Body of pancreas (tissue), 4 donors: Measurements from ENCODE around the gene PHLDB1. TPM values are rescaled to one million over a fixed set of nuclear protein-coding genes. Genes with fewer than 3 reads are reported as not detected.

Experiments
- ATAC-seq: fragments of 150-250 bp; one replicate; pipeline ENCODE4 v1.9.1; 2016
- DNase-seq, 4 donors: peaks; one replicate each; pipeline ENCODE4 v3.0.0-alpha.2; 2019
- H3K27ac ChIP-seq, 4 donors: fragments of 200-600 bp; sonication (generic); 1 replicate in 3 of 4; 2 replicates in 1 of 4; pipeline versions ENCODE4 v1.5.1 to v1.6.1; 2016 to 2019; ENCODE audit warnings: mild to moderate bottlenecking in 1 of 4, mixed read lengths in 1 of 4, moderate library complexity in 1 of 4
- H3K27me3 ChIP-seq, 2 donors: fragments of 200-600 bp; sonication (generic); one replicate each; pipeline ENCODE4 v1.6.0; 2016; ENCODE audit warnings: mild to moderate bottlenecking in 1 of 2
- H3K36me3 ChIP-seq, 2 donors: fragments of 200-600 bp; sonication (generic); replicated peaks in 1 of 2; 2 replicates each; pipeline ENCODE4 v1.5.1; 2016; ENCODE audit warnings: low read depth in 2 of 2; ENCODE audit not compliant: insufficient read depth in 1 of 2
- H3K4me1 ChIP-seq: fragments of 200-600 bp; sonication (generic); one replicate; pipeline ENCODE4 v1.6.0; 2016
- H3K4me3 ChIP-seq, 2 donors: fragments of 200-600 bp; sonication (generic); 1 replicate in 1 of 2; 2 replicates in 1 of 2; pipeline ENCODE4 v1.5.1; 2016 to 2019
- H3K9me3 ChIP-seq, 3 donors: fragments of 200-600 bp; sonication (generic); 1 replicate in 2 of 3; 2 replicates in 1 of 3; pipeline ENCODE4 v1.5.1; 2016
- POLR2A ChIP-seq, 3 donors: fragments of 450-650 bp; IDR thresholded peaks; one replicate each; pipeline ENCODE4 v1.6.1; 2016; ENCODE audit warnings: antibody characterized with exemption in 3 of 3, mild to moderate bottlenecking in 2 of 3
- WGBS, 2 donors: methylation state at CpG; one replicate each; pipeline ENCODE4 v1.1.5; 2017; 5-methylcytosine and 5-hydroxymethylcytosine counted together
- intact Hi-C: fragments of 100-400 bp; cut with DNase I; formaldehyde crosslinking; loops from one replicate; pipeline ENCODE4 v1.15.1; 2023
- total RNA-seq, 2 donors: library from RNA; depleted of rRNA; stranded (reverse); fragments of >200 nt; gene quantifications; one replicate each; pipeline ENCODE4 v1.1.0, GENCODE V29; 2016
- TF ChIP-seq, protein P1 (sequence below), 7 experiments: fragments of 450-650 bp in 4 of 7; fragments of 200-600 bp in 3 of 7; sonication (generic) in 3 of 7; IDR thresholded peaks; one replicate each; pipeline ENCODE4 v1.5.1; 2016 to 2019; ENCODE audit warnings: antibody characterized with exemption in 7 of 7

The PHLDB1 gene
- total RNA-seq, 2 donors from 2014 or later = 71.9 to 166 TPM

DNA sequence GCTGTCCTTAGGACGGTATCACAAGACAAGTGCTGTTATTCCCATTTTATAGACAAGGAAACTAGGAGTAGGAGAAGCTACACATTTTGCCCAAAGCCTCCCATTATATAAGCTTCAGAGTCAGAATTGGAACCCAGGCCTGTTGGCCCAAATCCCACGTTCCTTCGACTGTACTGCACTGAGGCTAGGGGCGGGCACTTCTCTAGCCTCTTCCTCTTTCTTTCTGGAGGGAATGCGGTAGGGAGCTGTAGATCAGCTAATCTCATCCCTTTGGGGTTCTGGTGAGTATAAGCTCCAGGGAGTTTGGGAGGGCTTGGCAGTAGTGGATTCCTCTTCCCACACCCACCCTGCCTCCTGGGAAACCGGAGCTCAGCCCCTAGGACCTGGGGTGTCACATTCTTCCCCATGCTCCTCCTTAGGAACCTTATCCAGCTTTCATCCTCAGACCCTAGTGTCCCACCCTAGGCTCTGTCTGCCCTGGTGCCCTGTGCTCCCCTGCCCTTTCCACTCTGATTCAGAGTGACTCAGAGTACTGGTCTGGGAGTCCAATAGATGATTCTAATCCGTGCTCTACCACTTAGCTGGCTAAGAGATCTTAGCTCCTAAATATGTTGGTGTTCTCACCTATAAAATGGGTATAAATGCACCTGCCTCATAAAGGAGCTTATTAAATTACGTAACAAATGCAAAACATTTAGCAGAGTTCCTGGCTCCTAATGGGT, 29.3 kb downstream of the PHLDB1 start:
- WGBS, 2 donors = 74 to 78% methylated on average over 8 of the region's 8 CpGs
- H3K4me1 ChIP-seq = peaks cover 48% of the 10 kb centered on the region
- H3K27ac ChIP-seq = no peak overlapping the region
- intact Hi-C loops = no loop called here
- no peak for ATAC-seq
- H3K27me3 ChIP-seq = no peaks in the 10 kb centered on the region
- TF ChIP-seq, protein P1, sequence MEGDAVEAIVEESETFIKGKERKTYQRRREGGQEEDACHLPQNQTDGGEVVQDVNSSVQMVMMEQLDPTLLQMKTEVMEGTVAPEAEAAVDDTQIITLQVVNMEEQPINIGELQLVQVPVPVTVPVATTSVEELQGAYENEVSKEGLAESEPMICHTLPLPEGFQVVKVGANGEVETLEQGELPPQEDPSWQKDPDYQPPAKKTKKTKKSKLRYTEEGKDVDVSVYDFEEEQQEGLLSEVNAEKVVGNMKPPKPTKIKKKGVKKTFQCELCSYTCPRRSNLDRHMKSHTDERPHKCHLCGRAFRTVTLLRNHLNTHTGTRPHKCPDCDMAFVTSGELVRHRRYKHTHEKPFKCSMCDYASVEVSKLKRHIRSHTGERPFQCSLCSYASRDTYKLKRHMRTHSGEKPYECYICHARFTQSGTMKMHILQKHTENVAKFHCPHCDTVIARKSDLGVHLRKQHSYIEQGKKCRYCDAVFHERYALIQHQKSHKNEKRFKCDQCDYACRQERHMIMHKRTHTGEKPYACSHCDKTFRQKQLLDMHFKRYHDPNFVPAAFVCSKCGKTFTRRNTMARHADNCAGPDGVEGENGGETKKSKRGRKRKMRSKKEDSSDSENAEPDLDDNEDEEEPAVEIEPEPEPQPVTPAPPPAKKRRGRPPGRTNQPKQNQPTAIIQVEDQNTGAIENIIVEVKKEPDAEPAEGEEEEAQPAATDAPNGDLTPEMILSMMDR (IDR thresholded peaks at IDR 0.05) = no peak
- no peak for TF ChIP-seq POLR2A (IDR thresholded peaks at IDR 0.05)
- no peak for DNase-seq
- no peak overlapping the region for H3K4me3 ChIP-seq
- no peaks in the 10 kb centered on the region for H3K9me3 ChIP-seq
- H3K36me3 ChIP-seq = no peaks in the 10 kb centered on the region

DNA sequence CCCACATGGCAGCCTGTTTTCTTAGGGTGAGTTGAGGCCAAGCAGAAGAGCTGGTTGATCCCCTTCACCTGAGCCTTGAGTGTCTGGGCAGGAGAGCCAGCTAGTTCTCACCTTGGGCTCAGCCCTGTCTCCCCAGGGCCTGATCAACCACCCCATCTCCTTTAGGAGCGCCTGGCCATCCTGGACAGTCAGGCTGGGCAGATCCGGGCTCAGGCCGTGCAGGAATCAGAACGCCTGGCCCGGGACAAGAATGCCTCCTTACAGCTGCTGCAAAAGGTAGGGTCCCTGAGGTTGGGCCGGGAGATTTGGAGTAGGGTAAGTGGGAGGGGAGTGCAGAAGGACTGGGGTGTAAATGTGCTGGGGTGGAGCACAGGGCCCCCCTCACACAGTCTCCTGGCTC, 31.3 kb downstream of the PHLDB1 start:
- intact Hi-C loops = no loop called here
- Histone ChIP-seq H3K27me3 (no peaks in the 10 kb centered on the region), H3K27ac (no peak overlapping the region), H3K4me1 (peaks cover 62% of the 10 kb centered on the region), H3K9me3 (no peaks in the 10 kb centered on the region), H3K36me3 (no peaks in the 10 kb centered on the region), H3K4me3 (no peak overlapping the region)
- TF ChIP-seq, protein P1 (IDR thresholded peaks at IDR 0.05) = no peak
- no peak for TF ChIP-seq POLR2A (IDR thresholded peaks at IDR 0.05)
- DNase-seq (no peak), ATAC-seq (no peak)
- 90 to 97% methylated on average over 6 of the region's 6 CpGs for WGBS, 2 donors

DNA sequence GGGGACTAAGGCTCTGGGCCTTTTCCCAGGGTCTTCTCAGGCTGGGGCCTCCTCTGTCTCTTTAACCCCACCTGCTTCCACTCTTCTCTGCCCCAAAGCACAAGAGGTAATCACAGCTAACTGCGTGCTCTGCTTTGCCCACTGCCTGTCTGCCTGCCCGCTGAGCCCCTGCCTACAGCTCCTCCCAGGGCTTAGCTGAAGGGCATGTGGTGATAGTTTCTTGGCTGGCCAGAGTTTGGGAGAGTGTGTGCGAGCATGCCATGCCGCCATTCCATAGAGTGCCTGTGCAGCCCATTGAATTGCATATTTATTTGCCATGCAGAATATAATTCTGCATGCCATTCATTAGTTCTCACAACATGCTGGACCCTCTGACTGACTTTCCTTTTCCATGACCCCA, 32.5 kb downstream of the PHLDB1 start:
- TF ChIP-seq, protein P1 (IDR thresholded peaks at IDR 0.05) = no peak
- no peak for TF ChIP-seq POLR2A (IDR thresholded peaks at IDR 0.05)
- ATAC-seq (no peak), DNase-seq (no peak)
- Histone ChIP-seq H3K27me3 (no peaks in the 10 kb centered on the region), H3K36me3 (peaks cover 0 to 3% of the 10 kb centered on the region in 2 donors), H3K27ac (no peak overlapping the region), H3K4me3 (no peak overlapping the region), H3K9me3 (no peaks in the 10 kb centered on the region), H3K4me1 (peaks cover 55% of the 10 kb centered on the region)
- 91 to 93% methylated on average over 4 of the region's 4 CpGs for WGBS, 2 donors
- intact Hi-C loops = no loop called here

DNA sequence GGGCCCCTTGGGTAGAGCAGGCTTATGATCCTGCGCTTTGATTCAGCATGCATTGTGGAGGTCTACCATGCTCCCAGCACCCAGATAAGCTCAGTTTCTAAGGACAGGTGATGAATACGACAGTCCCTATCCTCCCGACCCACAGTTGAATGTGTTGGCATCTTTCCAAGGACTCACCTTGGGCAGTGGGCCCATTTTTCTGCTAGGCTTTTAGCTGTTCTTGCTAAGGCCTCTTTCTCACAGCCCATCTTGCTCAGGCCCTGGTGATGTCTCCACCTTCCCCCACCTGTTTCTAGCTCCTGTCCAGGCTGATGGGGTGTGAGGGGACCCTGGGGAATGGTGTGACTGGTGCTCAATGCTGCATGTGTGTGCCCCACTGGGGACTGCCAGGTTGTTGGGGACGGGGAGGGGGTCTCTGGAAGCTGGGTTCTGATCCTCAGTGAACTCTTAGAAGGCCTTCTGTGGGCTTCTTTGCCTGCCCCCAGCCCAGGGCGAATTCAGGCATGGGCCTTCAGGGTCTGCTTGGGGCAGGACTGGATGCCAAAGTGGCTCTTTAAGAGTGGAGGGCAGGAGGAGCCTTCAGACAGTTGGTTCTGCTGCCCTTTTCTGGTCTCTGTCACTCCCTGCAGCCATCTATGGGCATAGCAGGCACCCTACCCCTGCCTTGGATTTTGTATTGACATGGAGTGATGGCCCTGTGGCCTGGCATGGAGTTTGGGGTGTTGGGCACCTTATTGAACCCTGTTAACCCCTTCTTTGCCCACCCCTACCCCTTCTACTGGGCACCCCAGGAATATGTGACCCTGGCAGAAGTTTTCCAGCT, 33.1 kb downstream of the PHLDB1 start:
- H3K4me1 ChIP-seq = peaks cover 48% of the 10 kb centered on the region
- intact Hi-C loops = no loop called here
- H3K36me3 ChIP-seq = peaks cover 0 to 4% of the 10 kb centered on the region in 2 donors
- DNase-seq (peak in 2 of 4 donors; percentile 56 to 62), ATAC-seq (no peak)
- no peak overlapping the region for H3K4me3 ChIP-seq
- no peak overlapping the region for H3K27ac ChIP-seq
- H3K27me3 ChIP-seq = no peaks in the 10 kb centered on the region
- no peak for TF ChIP-seq POLR2A (IDR thresholded peaks at IDR 0.05)
- TF ChIP-seq, protein P1 (IDR thresholded peaks at IDR 0.05) = peak in 3 of 7 experiments; percentile 17 to 23 (median 19)
- 39 to 59% methylated on average over 3 to 4 of the region's 5 CpGs for WGBS, 2 donors
- H3K9me3 ChIP-seq = no peaks in the 10 kb centered on the region
